Measurements from ENCODE around the gene YBX1. TPM values are rescaled to one million over a fixed set of nuclear protein-coding genes. Genes with fewer than 3 reads are reported as not detected.

The YBX1 gene
- total and polyA plus RNA-seq, 4 donors: 107 to 530 (median 204) TPM

GRCh38 chr1:42730002-42730401 is 47.8 kb downstream of the YBX1 start:
- TF ChIP-seq YY1 (IDR thresholded peaks at IDR 0.05) (no peak), RAD21 (IDR thresholded peaks at IDR 0.05) (no peak), NR2F2 (IDR thresholded peaks at IDR 0.05) (no peak), HNF4G (IDR thresholded peaks at IDR 0.05) (no peak), RXRA (IDR thresholded peaks at IDR 0.05) (no peak), HNF4A (conservative IDR thresholded peaks at IDR 0.05) (no peak), EGR1 (IDR thresholded peaks at IDR 0.05; ENCODE audit: low read depth in 2 of 2) (no peak), SP1 (IDR thresholded peaks at IDR 0.05) (no peak), MAX (IDR thresholded peaks at IDR 0.05) (no peak)
- TF ChIP-seq, protein P1, sequence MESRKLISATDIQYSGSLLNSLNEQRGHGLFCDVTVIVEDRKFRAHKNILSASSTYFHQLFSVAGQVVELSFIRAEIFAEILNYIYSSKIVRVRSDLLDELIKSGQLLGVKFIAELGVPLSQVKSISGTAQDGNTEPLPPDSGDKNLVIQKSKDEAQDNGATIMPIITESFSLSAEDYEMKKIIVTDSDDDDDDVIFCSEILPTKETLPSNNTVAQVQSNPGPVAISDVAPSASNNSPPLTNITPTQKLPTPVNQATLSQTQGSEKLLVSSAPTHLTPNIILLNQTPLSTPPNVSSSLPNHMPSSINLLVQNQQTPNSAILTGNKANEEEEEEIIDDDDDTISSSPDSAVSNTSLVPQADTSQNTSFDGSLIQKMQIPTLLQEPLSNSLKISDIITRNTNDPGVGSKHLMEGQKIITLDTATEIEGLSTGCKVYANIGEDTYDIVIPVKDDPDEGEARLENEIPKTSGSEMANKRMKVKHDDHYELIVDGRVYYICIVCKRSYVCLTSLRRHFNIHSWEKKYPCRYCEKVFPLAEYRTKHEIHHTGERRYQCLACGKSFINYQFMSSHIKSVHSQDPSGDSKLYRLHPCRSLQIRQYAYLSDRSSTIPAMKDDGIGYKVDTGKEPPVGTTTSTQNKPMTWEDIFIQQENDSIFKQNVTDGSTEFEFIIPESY (IDR thresholded peaks at IDR 0.05): no peak
- no peaks in the 10 kb centered on the region for H3K36me3 ChIP-seq (ENCODE audit: control insufficient read depth in 4 of 4, insufficient read depth in 3 of 4, low read depth in 1 of 4, low read length in 3 of 4)
- H3K27me3 ChIP-seq (ENCODE audit: control insufficient read depth in 4 of 4, insufficient read depth in 4 of 4, low read length in 3 of 4): no peaks in the 10 kb centered on the region
- no peaks in the 10 kb centered on the region for H3K4me1 ChIP-seq (ENCODE audit: control insufficient read depth in 4 of 4, insufficient read depth in 4 of 4, low read length in 3 of 4)
- no peak overlapping the region for H3K4me3 ChIP-seq (ENCODE audit: low read depth in 1 of 3, low read length in 3 of 3)
- WGBS: 89% methylated on average over 3 of the region's 3 CpGs
- DNase-seq (ENCODE audit: low spot score): no peak
- no peak overlapping the region for H3K27ac ChIP-seq (ENCODE audit: low read depth in 1 of 2, low read length in 2 of 2)
- no peaks in the 10 kb centered on the region for H3K9me3 ChIP-seq (ENCODE audit: control insufficient read depth in 4 of 4, low read length in 3 of 4)
- H3K9ac ChIP-seq (ENCODE audit: low read depth in 1 of 2, low read length in 2 of 2): no peak overlapping the region

- peak; percentile 37 for DNase-seq (ENCODE audit: low spot score)
- Histone ChIP-seq H3K27ac (ENCODE audit: low read depth in 1 of 2, low read length in 2 of 2) (no peak overlapping the region), H3K27me3 (ENCODE audit: control insufficient read depth in 4 of 4, insufficient read depth in 4 of 4, low read length in 3 of 4) (no peaks in the 10 kb centered on the region), H3K4me1 (ENCODE audit: control insufficient read depth in 4 of 4, insufficient read depth in 4 of 4, low read length in 3 of 4) (no peaks in the 10 kb centered on the region), H3K36me3 (ENCODE audit: control insufficient read depth in 4 of 4, insufficient read depth in 3 of 4, low read depth in 1 of 4, low read length in 3 of 4) (no peaks in the 10 kb centered on the region), H3K9me3 (ENCODE audit: control insufficient read depth in 4 of 4, low read length in 3 of 4) (no peaks in the 10 kb centered on the region), H3K9ac (ENCODE audit: low read depth in 1 of 2, low read length in 2 of 2) (no peak overlapping the region), H3K4me3 (ENCODE audit: low read depth in 1 of 3, low read length in 3 of 3) (no peak overlapping the region)
- TF ChIP-seq RAD21 (IDR thresholded peaks at IDR 0.05) (peak; percentile 56 to 62), FOXA2 (IDR thresholded peaks at IDR 0.05) (no peak)
- WGBS: 68% methylated on average over 4 of the region's 4 CpGs
Measured at GRCh38 chr1:42730988-42731387, 48.8 kb downstream of the YBX1 start.

GRCh38 chr1:42731585-42731984 is 49.4 kb downstream of the YBX1 start:
- no peak for DNase-seq (ENCODE audit: low spot score)
- Histone ChIP-seq H3K27ac (ENCODE audit: low read depth in 1 of 2, low read length in 2 of 2) (no peak overlapping the region), H3K4me1 (ENCODE audit: control insufficient read depth in 4 of 4, insufficient read depth in 4 of 4, low read length in 3 of 4) (no peaks in the 10 kb centered on the region), H3K27me3 (ENCODE audit: control insufficient read depth in 4 of 4, insufficient read depth in 4 of 4, low read length in 3 of 4) (no peaks in the 10 kb centered on the region), H3K36me3 (ENCODE audit: control insufficient read depth in 4 of 4, insufficient read depth in 3 of 4, low read depth in 1 of 4, low read length in 3 of 4) (no peaks in the 10 kb centered on the region), H3K9ac (ENCODE audit: low read depth in 1 of 2, low read length in 2 of 2) (no peak overlapping the region), H3K9me3 (ENCODE audit: control insufficient read depth in 4 of 4, low read length in 3 of 4) (no peaks in the 10 kb centered on the region), H3K4me3 (ENCODE audit: low read depth in 1 of 3, low read length in 3 of 3) (no peak overlapping the region)
- 84% methylated on average over 3 of the region's 3 CpGs for WGBS
- TF ChIP-seq ATF3 (IDR thresholded peaks at IDR 0.05): no peak
- no peak for TF ChIP-seq REST (IDR thresholded peaks at IDR 0.05)
- TF ChIP-seq HNF4G (IDR thresholded peaks at IDR 0.05): no peak
- no peak for TF ChIP-seq MAX (IDR thresholded peaks at IDR 0.05)
- TF ChIP-seq FOXA1 (IDR thresholded peaks at IDR 0.05): no peak
- TF ChIP-seq, protein P2, sequence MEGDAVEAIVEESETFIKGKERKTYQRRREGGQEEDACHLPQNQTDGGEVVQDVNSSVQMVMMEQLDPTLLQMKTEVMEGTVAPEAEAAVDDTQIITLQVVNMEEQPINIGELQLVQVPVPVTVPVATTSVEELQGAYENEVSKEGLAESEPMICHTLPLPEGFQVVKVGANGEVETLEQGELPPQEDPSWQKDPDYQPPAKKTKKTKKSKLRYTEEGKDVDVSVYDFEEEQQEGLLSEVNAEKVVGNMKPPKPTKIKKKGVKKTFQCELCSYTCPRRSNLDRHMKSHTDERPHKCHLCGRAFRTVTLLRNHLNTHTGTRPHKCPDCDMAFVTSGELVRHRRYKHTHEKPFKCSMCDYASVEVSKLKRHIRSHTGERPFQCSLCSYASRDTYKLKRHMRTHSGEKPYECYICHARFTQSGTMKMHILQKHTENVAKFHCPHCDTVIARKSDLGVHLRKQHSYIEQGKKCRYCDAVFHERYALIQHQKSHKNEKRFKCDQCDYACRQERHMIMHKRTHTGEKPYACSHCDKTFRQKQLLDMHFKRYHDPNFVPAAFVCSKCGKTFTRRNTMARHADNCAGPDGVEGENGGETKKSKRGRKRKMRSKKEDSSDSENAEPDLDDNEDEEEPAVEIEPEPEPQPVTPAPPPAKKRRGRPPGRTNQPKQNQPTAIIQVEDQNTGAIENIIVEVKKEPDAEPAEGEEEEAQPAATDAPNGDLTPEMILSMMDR (IDR thresholded peaks at IDR 0.05; ENCODE audit: low read depth, low read length, missing input control): no peak
- TF ChIP-seq RAD21 (IDR thresholded peaks at IDR 0.05): no peak
- TF ChIP-seq NR2F2 (IDR thresholded peaks at IDR 0.05): no peak
- TF ChIP-seq YY1 (IDR thresholded peaks at IDR 0.05): no peak
- no peak for TF ChIP-seq HNF4A (conservative IDR thresholded peaks at IDR 0.05)
- no peak for TF ChIP-seq FOXA2 (IDR thresholded peaks at IDR 0.05)
- TF ChIP-seq RXRA (IDR thresholded peaks at IDR 0.05): no peak
- TF ChIP-seq EGR1 (IDR thresholded peaks at IDR 0.05; ENCODE audit: low read depth in 2 of 2): no peak
- TF ChIP-seq, protein P1 (IDR thresholded peaks at IDR 0.05): no peak
- TF ChIP-seq SP1 (IDR thresholded peaks at IDR 0.05): no peak

Data from liver (tissue), 9 donors.